ENCODE data around the gene RPTOR.

Gene RPTOR

DNA sequence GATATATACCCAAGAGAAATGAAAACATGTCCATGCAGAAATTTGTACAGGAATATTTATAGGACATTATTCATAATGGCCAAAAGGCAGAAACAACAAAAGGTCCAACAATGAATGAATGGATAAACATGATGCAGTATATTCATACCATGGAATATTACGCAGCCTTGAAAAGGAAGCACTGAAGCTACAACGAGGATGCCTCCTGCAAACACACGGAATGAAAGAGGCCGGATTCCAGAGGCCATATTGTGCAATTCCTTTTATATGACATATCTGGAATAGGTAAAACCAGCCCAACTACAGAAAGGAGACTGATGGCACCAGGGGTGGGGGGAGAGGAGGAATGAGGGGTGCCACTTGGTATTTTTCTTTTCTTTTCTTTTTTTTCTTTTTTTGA is 432.5 kb downstream of the RPTOR start:
- TF ChIP-seq, protein P1, sequence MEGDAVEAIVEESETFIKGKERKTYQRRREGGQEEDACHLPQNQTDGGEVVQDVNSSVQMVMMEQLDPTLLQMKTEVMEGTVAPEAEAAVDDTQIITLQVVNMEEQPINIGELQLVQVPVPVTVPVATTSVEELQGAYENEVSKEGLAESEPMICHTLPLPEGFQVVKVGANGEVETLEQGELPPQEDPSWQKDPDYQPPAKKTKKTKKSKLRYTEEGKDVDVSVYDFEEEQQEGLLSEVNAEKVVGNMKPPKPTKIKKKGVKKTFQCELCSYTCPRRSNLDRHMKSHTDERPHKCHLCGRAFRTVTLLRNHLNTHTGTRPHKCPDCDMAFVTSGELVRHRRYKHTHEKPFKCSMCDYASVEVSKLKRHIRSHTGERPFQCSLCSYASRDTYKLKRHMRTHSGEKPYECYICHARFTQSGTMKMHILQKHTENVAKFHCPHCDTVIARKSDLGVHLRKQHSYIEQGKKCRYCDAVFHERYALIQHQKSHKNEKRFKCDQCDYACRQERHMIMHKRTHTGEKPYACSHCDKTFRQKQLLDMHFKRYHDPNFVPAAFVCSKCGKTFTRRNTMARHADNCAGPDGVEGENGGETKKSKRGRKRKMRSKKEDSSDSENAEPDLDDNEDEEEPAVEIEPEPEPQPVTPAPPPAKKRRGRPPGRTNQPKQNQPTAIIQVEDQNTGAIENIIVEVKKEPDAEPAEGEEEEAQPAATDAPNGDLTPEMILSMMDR (IDR thresholded peaks at IDR 0.05; ENCODE audit: low read depth, low read length, missing control alignments), result no peak
- DNase-seq (ENCODE audit: low read depth), result no peak
- H3K4me3 ChIP-seq (ENCODE audit: low read depth, low read length), result no peak overlapping the region

DNA sequence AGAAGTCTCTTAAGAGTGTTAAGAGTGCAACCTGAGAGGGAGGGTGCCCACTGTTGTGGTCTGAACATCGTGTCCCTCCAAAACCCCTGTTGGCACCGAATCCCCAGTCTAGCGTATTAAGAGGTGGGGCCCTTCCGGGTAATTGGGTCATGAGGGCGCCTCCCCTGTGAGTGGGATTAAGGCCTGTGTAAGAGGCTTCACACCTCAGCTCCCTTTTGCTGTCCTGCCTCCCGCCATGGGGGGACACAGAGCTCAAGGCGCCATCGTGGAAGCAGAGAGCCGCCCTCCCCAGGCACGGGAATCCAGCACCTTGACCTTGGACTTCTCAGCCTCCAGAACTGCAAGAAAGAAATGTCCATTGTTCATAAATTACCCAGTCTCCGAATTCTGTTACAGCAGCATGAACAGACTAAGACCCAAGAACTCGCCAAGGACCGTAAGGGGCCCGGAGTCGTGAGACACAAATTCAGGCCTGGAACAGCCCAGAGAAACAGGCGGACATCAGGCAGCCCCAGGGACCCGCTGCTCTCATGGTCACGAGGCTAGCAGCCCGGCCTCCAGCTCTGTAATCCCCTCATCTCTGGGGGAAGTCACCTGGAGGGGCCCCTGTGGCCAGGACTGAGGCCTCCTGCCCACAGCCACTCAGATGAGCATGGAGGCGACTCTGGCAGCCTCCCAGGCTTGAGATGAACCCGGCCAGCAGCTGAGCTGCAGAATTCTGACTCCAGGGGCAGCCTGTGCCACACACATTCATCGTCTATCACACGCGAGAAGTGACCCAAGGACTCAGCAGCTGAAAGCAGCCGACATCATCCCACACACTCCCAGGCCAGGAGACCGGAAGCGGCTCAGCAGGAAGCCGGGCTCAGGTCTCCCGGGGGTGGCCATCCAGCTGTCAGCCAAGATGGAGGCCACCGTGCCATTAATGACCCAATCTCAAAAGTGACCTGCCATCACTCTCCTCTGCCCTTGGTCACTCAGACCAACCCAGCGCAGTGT is 434.2 kb downstream of the RPTOR start:
- H3K4me3 ChIP-seq (ENCODE audit: low read depth, low read length), result no peak overlapping the region
- TF ChIP-seq, protein P1 (IDR thresholded peaks at IDR 0.05; ENCODE audit: low read depth, low read length, missing control alignments), result no peak
- DNase-seq (ENCODE audit: low read depth), result no peak

DNA sequence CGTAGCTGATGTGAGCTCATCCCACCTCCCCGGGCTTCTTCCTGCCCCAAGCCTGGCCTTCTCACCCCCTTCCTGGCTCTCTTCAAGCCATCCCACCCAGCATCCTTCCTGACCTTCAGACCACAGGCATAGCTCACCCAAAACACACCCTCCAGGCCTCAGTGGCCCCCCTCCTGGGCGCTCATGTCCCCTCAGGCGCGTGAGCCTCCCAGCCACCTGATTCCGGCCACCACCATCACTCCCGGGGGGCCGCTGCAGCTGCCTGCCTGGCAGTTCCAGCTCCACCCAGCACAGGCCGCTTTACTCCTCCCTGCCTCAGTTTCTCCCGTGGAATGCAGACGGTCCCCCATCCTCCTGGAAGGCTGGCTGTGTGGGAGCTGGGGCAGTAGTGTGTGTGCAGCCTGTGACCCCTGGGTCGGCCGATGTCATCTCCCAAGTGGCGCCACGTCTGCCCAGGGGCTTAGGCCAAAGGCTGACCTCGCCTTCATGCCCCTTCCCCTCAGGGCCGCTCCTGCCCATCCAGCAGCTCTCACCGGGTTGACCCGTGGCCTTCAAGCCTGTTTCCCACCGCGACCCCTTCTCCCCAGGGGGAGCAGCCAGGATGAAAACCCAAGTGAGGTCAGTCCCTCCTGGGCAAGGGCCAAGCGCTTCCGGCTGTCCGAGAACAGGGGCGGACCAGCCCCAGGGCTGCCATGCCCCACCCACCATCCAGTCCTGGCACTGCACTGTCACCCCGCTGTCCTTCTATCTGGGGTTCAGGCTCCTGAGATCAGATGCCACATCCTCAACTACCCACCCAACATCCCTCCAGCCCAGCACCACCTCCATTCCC is 435.1 kb downstream of the RPTOR start:
- no peak overlapping the region for H3K4me3 ChIP-seq (ENCODE audit: low read depth, low read length)
- no peak for DNase-seq (ENCODE audit: low read depth)
- TF ChIP-seq, protein P1 (IDR thresholded peaks at IDR 0.05; ENCODE audit: low read depth, low read length, missing control alignments), result no peak

DNA sequence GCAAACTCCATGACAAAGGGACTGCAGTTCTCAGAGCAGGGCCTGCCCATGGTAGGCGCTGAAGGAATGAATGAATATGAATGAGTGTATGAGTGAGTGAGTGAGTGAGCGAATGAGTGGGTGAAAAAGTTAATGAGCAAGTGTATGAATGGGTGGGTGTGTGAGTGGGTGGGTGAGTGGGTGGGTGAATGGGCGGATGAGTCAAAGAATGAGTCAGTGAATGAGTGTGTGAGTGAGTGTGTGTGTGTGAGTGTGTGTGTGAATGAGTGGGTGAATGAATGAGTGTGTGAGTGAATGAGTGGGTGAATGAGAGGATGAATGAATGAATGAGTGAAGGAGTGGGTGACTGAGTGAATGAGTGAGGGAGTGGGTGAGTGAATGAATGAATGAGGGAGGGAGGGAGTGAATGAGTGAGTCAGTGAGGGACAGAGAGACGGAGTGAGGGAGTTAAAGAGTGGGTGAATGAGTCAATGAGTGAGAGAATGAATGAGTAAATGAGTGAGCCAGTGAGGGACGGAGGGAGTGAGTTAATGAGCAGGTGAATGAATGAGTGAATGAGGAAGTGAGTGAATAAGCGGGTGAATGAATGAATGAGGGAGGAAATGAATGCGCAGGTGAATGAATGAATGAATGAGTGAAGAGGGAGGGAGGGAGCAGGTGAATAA is 435.9 kb downstream of the RPTOR start:
- TF ChIP-seq, protein P1 (IDR thresholded peaks at IDR 0.05; ENCODE audit: low read depth, low read length, missing control alignments), result no peak
- DNase-seq (ENCODE audit: low read depth), result no peak
- no peak overlapping the region for H3K4me3 ChIP-seq (ENCODE audit: low read depth, low read length)

DNA sequence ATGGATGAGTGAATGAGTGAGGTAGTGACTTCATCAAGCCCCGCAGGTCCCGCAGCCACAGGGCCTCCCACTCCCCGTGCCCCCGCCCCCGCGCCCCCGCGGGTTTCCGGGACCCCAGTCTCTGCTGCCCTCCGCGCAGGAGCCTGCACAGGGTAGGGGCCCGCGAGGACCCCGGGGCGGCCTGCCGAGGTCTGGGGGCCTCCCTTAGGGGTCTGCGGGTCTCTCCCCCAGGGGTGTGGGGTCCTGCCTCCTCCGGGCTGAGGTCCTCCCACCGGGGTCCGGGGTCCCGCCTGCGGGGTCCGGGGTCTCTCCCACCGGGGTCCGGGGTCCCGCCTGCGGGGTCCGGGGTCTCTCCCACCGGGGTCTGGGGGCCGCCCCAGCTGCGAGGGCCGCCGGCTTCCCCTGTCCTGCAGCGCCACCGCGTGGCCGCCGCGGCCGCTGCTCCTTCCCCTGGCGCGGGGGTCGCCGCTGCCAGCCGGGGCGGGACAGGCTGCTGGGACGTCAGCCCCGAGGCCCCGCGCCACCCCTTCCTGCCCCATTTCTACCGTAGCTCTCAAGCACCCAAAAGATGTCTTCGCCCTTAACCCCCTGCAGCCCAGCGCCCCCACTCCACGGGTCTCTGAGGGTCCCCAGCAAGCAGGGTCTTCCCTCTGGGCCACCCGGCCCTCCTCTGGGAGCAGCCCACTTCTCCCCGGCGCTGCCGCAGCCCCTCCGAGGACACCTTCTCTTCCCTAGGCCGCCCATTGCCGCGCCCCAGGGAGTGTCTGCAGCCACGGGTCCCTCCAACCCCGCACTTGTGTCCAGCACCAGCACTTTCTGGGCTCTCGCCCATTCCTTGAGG is 436.6 kb downstream of the RPTOR start:
- H3K4me3 ChIP-seq (ENCODE audit: low read depth, low read length), result no peak overlapping the region
- DNase-seq (ENCODE audit: low read depth), result no peak
- TF ChIP-seq, protein P1 (IDR thresholded peaks at IDR 0.05; ENCODE audit: low read depth, low read length, missing control alignments), result peak; percentile 62

DNA sequence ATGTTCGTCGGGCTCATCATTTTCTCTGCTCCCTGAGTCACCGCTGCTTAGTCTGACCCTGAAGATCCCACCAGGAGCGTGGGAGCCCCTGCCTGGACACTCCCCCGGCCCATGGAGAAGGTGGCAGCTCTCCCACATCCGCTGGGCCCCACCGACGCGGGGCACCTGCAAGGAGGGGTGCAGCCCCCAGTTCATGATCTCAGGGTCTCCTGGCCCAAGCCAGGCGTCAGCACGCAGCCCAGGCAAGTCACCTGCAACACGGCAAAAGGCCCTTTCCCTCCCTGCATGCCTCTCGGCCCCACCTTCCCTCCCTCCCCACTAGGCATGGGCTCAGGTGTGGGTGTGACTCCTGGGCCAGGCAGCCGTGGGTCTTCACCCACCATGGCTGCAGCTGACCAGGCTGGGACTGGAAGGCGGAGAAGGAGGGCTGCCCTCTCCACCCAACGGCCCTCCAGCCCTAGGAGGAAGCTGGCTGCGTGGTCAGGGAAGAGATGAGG is 437.3 kb downstream of the RPTOR start:
- H3K4me3 ChIP-seq (ENCODE audit: low read depth, low read length), result no peak overlapping the region
- no peak for DNase-seq (ENCODE audit: low read depth)
- TF ChIP-seq, protein P1 (IDR thresholded peaks at IDR 0.05; ENCODE audit: low read depth, low read length, missing control alignments), result no peak

Measured in GM12864 (cell line).